Naive B cell (primary cell): ENCODE data around the gene PHTF2. TPM values are rescaled to one million over a fixed set of nuclear protein-coding genes. Genes with fewer than 3 reads are reported as not detected.
"Not testable (repeated sequence)": the region's sequence is repeated elsewhere in the genome, so short reads cannot be mapped to it uniquely, and the experiment has no call there.

Experiments used
- ATAC-seq, 2 donors: fragments of 150-1000 bp; cut with Tn5 transposase; 2 replicates each; pipeline ENCODE4 v1.10.0; 2021; ENCODE audit warnings: low read depth in 2 of 2, mild to moderate bottlenecking in 2 of 2, moderate library complexity in 2 of 2
- DNase-seq: peaks from one replicate; pipeline ENCODE4 v3.0.0; 2022
- H3K27ac Mint-ChIP-seq, 6 donors: one replicate each; pipeline ENCODE4 v1.8.0; 2020 to 2022; ENCODE audit warnings: mild to moderate bottlenecking in 6 of 6, mixed read lengths in 6 of 6, moderate library complexity in 5 of 6, inconsistent platforms in 2 of 6
- H3K27me3 Mint-ChIP-seq, 3 donors: one replicate each; pipeline ENCODE4 v1.8.0; 2021 to 2022; ENCODE audit warnings: mixed read lengths in 3 of 3, mild to moderate bottlenecking in 1 of 3
- H3K36me3 Mint-ChIP-seq, 2 donors: one replicate each; pipeline ENCODE4 v1.8.0; 2020 to 2022; ENCODE audit warnings: mixed read lengths in 2 of 2, inconsistent platforms in 1 of 2, mild to moderate bottlenecking in 1 of 2
- H3K4me1 Mint-ChIP-seq, 3 donors: one replicate each; pipeline ENCODE4 v1.8.0; 2020 to 2022; ENCODE audit warnings: mixed read lengths in 3 of 3, inconsistent platforms in 1 of 3, mild to moderate bottlenecking in 1 of 3, moderate library complexity in 1 of 3
- H3K4me3 Mint-ChIP-seq, 8 donors: one replicate each; pipeline ENCODE4 v1.8.0; 2020 to 2022; ENCODE audit warnings: mild to moderate bottlenecking in 8 of 8, mixed read lengths in 8 of 8, moderate library complexity in 8 of 8, inconsistent platforms in 2 of 8
- H3K9me3 Mint-ChIP-seq, 7 donors: one replicate each; pipeline ENCODE4 v1.8.0; 2020 to 2022; ENCODE audit warnings: mixed read lengths in 7 of 7, mild to moderate bottlenecking in 5 of 7, inconsistent platforms in 2 of 7, moderate library complexity in 1 of 7
- polyA plus RNA-seq, 6 donors: library from polyadenylated mRNA; unstranded; fragments of 300-500 nt; fragmentation: Illumina TruSeq; gene quantifications; one replicate each; pipeline ENCODE4 v1.2.3, GENCODE V29; 2021; ENCODE audit warnings: low read depth in 6 of 6

Gene PHTF2
- polyA plus RNA-seq, 6 donors from 2014 or later, result 14.7 to 34.0 (median 23.8) TPM

DNA sequence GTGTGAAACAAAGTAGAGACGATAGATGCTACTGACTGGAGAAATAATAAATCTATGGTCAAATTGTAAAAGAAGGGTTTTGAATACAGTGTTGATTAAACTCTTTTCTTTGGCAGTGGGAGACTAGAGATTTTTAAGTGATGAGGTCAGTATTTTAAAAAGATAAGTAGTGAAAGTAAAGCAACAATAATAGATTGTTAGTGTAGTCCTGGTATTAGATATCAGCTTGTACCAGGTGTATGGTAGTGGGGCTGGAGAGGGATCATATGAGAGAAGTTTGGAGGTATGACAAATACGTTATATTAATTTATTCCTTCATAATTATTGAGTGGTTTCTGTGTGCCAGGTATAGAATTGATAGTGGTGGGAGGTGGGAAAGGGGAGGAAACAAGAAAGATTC lies 25.2 kb downstream of the PHTF2 start:
- peak overlapping the region; percentile 74 to 94 (median 90) for H3K4me3 Mint-ChIP-seq
- H3K9me3 Mint-ChIP-seq, result peaks cover 9 to 75% (median 57%) of the 10 kb centered on the region in 7 donors
- no peak for DNase-seq
- H3K27me3 Mint-ChIP-seq, result no peaks in the 10 kb centered on the region
- H3K4me1 Mint-ChIP-seq, result peaks cover 52 to 88% (median 78%) of the 10 kb centered on the region in 3 donors
- peak; percentile 25 to 41 for ATAC-seq
- H3K36me3 Mint-ChIP-seq, result peaks cover 32 to 53% of the 10 kb centered on the region in 2 donors
- H3K27ac Mint-ChIP-seq, result peak overlapping the region; percentile 92 to 98 (median 96)

DNA sequence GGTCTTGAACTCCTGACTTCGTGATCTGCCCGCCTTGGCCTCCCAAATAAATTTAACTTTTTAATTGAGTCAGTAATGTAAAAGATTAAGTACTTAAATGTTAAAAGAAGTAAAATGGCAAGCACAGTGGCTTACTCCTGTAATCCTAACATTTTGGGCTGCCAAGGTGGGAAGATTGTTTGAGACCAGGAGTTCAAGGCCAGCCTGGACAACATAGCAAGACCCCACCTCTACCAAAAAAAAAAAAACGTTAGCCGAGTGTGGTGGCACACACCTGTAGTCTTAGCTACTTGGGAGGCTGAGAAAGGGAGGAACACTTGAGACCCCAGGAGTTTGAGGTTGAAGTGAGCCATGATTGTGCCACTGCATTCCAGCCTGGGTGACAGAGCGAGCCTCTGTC lies 26.1 kb downstream of the PHTF2 start:
- Mint-ChIP-seq H3K27ac (peak overlapping the region in 4 of 6 donors; percentile 66 to 98 (median 94)), H3K4me1 (peaks cover 46 to 87% (median 71%) of the 10 kb centered on the region in 3 donors), H3K36me3 (peaks cover 26 to 45% of the 10 kb centered on the region in 2 donors), H3K9me3 (peaks cover 9 to 66% (median 48%) of the 10 kb centered on the region in 7 donors), H3K27me3 (no peaks in the 10 kb centered on the region), H3K4me3 (peak overlapping the region in 4 of 8 donors; percentile 19 to 94 (median 72))
- ATAC-seq, result no peak
- DNase-seq, result no peak

GRCh38 chr7:77825131-77825530 lies 26.6 kb downstream of the PHTF2 start:
- Mint-ChIP-seq H3K27me3 (no peaks in the 10 kb centered on the region), H3K27ac (peak overlapping the region in 4 of 6 donors; percentile 66 to 92 (median 81)), H3K4me1 (peaks cover 43 to 87% (median 71%) of the 10 kb centered on the region in 3 donors), H3K36me3 (peaks cover 23 to 40% of the 10 kb centered on the region in 2 donors), H3K4me3 (peak overlapping the region in 6 of 8 donors; percentile 19 to 94 (median 54)), H3K9me3 (peaks cover 9 to 61% (median 44%) of the 10 kb centered on the region in 7 donors)
- DNase-seq (no peak), ATAC-seq (no peak)

DNA sequence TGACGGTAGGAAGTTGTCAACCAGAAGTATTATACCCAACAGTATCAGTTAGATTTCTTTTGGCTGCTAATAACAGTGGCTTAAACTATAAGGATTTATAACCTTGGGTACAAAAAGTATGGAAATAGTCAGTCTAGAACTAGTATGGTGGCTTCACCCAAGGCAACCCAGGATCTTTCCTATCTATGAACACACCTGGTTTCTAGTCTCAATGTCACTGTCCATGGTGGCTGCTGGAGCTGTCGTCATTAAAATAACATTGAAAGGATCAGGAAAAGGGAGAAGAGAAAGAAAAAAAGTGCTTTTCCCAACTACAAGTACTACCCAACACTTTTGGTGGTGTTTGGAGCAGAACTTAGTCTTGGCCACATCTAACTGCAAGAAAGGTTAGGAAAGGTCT lies 27.7 kb downstream of the PHTF2 start:
- Mint-ChIP-seq H3K27me3 (no peaks in the 10 kb centered on the region), H3K4me1 (peaks cover 48 to 90% (median 73%) of the 10 kb centered on the region in 3 donors), H3K4me3 (peak overlapping the region in 4 of 8 donors; percentile 22 to 43 (median 36))

GRCh38 chr7:77827999-77828398 lies 29.4 kb downstream of the PHTF2 start:
- ATAC-seq (no peak), DNase-seq (no peak)
- peaks cover 13 to 18% of the 10 kb centered on the region in 2 donors for H3K36me3 Mint-ChIP-seq
- peaks cover 55 to 87% (median 72%) of the 10 kb centered on the region in 3 donors for H3K4me1 Mint-ChIP-seq
- no peaks in the 10 kb centered on the region for H3K27me3 Mint-ChIP-seq
- H3K27ac Mint-ChIP-seq, result peak overlapping the region in 2 of 6 donors; percentile 24 to 92
- peak overlapping the region in 6 of 8 donors; percentile 15 to 61 (median 41) for H3K4me3 Mint-ChIP-seq
- peaks cover 0 to 37% (median 24%) of the 10 kb centered on the region in 7 donors for H3K9me3 Mint-ChIP-seq

More for the DNA sequence above, 27.7 kb downstream of the PHTF2 start:
- DNase-seq (no peak), ATAC-seq (no peak)
- Mint-ChIP-seq H3K36me3 (peaks cover 13 to 28% of the 10 kb centered on the region in 2 donors), H3K9me3 (peaks cover 4 to 50% (median 32%) of the 10 kb centered on the region in 7 donors), H3K27ac (peak overlapping the region in 2 of 6 donors; percentile 47 to 92)

DNA sequence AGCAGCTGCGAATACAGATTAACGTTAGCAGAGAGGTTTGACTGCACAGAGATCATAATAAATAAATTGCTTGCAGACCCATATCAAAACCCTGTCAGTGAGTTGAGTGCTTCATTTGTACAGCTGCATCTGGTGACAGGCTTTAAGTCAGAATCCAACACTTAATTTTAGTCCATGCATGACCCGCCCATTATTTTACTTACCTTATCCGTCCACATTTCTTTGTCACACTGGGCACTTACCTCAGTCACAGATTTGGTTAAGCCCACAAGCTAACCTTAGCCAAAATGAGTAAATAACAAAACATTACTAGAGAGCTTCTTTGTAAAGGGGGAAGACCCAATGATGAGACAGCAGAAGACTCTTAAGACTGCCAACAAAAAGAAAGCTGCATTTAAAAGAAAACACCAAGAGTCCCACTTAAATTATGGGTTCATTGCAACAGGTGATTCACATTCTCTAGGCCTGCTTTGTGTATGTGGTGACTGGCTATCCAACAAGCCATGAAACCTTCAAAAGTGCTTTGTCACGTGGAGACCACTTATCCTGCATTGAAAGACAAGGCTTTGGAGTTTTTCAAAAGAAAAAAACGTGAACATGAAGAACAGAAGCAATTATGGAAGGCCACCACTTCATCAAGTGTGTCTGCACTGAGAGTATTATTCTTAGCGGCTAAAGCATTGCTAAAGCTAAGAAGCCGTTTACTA lies 32.2 kb downstream of the PHTF2 start:
- peaks cover 0 to 13% (median 10%) of the 10 kb centered on the region in 7 donors for H3K9me3 Mint-ChIP-seq
- H3K4me1 Mint-ChIP-seq, result peaks cover 46 to 82% (median 64%) of the 10 kb centered on the region in 3 donors
- peak overlapping the region in 3 of 8 donors; percentile 3 to 40 (median 7) for H3K4me3 Mint-ChIP-seq
- ATAC-seq, result no peak
- no peak for DNase-seq
- no peaks in the 10 kb centered on the region for H3K27me3 Mint-ChIP-seq
- peaks cover 8 to 9% of the 10 kb centered on the region in 2 donors for H3K36me3 Mint-ChIP-seq
- peak overlapping the region in 5 of 6 donors; percentile 43 to 89 (median 74) for H3K27ac Mint-ChIP-seq

- H3K9me3 Mint-ChIP-seq, result peaks cover 0 to 6% (median 6%) of the 10 kb centered on the region in 7 donors
- peaks cover 47 to 81% (median 68%) of the 10 kb centered on the region in 3 donors for H3K4me1 Mint-ChIP-seq
- DNase-seq (no peak), ATAC-seq (peak in 1 of 2 donors; percentile 27)
- H3K4me3 Mint-ChIP-seq, result peak overlapping the region in 1 of 8 donors; percentile 1
- peak overlapping the region; percentile 6 to 75 (median 32) for H3K27ac Mint-ChIP-seq
- peaks cover 4 to 5% of the 10 kb centered on the region in 2 donors for H3K36me3 Mint-ChIP-seq
- no peaks in the 10 kb centered on the region for H3K27me3 Mint-ChIP-seq
Observed at GRCh38 chr7:77831481-77831880, 32.9 kb downstream of the PHTF2 start.

GRCh38 chr7:77831953-77832352 lies 33.4 kb downstream of the PHTF2 start:
- Mint-ChIP-seq H3K4me1 (peaks cover 42 to 79% (median 65%) of the 10 kb centered on the region in 3 donors), H3K4me3 (peak overlapping the region in 1 of 8 donors; percentile 1)

GRCh38 chr7:77833136-77833535 lies 34.6 kb downstream of the PHTF2 start:
- H3K36me3 Mint-ChIP-seq, result no peaks in the 10 kb centered on the region
- ATAC-seq (no peak), DNase-seq (no peak)
- H3K4me1 Mint-ChIP-seq, result peaks cover 46 to 76% (median 61%) of the 10 kb centered on the region in 3 donors
- no peaks in the 10 kb centered on the region for H3K27me3 Mint-ChIP-seq
- H3K27ac Mint-ChIP-seq, result peak overlapping the region in 3 of 6 donors; percentile 8 to 79 (median 69)
- peaks cover 0 to 4% (median 0%) of the 10 kb centered on the region in 7 donors for H3K9me3 Mint-ChIP-seq
- H3K4me3 Mint-ChIP-seq, result peak overlapping the region in 2 of 8 donors; percentile 37 to 56

More at GRCh38 chr7:77831953-77832352, 33.4 kb downstream of the PHTF2 start:
- ATAC-seq, result no peak
- H3K27me3 Mint-ChIP-seq, result no peaks in the 10 kb centered on the region
- peaks cover 0 to 4% (median 1%) of the 10 kb centered on the region in 7 donors for H3K9me3 Mint-ChIP-seq
- peak overlapping the region in 4 of 6 donors; percentile 31 to 75 (median 52) for H3K27ac Mint-ChIP-seq
- peaks cover 0 to under 1% of the 10 kb centered on the region in 2 donors for H3K36me3 Mint-ChIP-seq
- DNase-seq, result no peak

DNA sequence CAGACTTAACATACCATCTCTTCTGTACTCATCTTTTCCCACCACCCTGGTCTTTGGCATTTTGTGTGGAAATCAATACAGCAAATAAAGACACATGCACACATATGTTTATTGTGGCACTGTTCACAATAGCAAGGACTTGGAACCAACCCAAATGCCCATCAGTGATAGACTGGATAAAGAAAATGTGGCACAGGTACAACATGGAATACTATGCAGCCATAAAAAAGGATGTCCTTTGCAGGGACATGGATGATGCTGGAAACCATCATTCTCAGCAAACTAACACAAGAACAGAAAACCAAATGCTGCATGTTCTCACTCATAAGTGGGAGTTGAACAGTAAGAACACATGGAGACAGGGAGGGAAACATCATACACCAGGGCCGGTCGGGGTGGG lies 37.9 kb downstream of the PHTF2 start:
- Mint-ChIP-seq H3K4me1 (peaks cover 40 to 66% (median 48%) of the 10 kb centered on the region in 3 donors), H3K27ac (peak overlapping the region in 1 of 6 donors; percentile 75)
- H3K9me3 Mint-ChIP-seq, H3K36me3 Mint-ChIP-seq, DNase-seq, H3K27me3 Mint-ChIP-seq, ATAC-seq, H3K4me3 Mint-ChIP-seq: not testable (repeated sequence)

DNA sequence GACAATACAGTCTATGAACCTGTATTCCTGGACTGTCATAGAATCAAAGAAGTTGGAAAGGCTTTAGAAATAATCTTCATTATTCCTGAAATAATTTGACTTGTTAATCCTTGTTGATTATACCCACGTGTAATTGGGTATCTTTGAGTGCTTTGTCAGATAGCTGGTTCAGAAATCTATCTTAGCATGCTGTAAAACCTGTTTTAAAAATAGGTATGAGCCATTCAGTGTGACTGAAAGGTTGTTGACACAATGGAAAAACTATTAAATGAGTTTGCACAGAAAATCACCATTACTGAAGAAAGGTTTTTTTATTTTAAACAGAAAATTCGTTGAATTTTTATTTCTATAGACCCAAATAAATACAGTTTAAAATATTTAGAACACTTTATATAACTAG lies 38.7 kb downstream of the PHTF2 start:
- Mint-ChIP-seq H3K27ac (peak overlapping the region in 1 of 6 donors; percentile 81), H3K27me3 (no peaks in the 10 kb centered on the region), H3K9me3 (peaks cover 0 to 4% (median 0%) of the 10 kb centered on the region in 7 donors), H3K36me3 (no peaks in the 10 kb centered on the region), H3K4me3 (no peak overlapping the region), H3K4me1 (peaks cover 31 to 59% (median 43%) of the 10 kb centered on the region in 3 donors)
- ATAC-seq (no peak), DNase-seq (no peak)

GRCh38 chr7:77837966-77838365 lies 39.4 kb downstream of the PHTF2 start:
- Mint-ChIP-seq H3K4me1 (peaks cover 27 to 57% (median 40%) of the 10 kb centered on the region in 3 donors), H3K27ac (peak overlapping the region in 3 of 6 donors; percentile 48 to 81 (median 73)), H3K36me3 (no peaks in the 10 kb centered on the region)

DNA sequence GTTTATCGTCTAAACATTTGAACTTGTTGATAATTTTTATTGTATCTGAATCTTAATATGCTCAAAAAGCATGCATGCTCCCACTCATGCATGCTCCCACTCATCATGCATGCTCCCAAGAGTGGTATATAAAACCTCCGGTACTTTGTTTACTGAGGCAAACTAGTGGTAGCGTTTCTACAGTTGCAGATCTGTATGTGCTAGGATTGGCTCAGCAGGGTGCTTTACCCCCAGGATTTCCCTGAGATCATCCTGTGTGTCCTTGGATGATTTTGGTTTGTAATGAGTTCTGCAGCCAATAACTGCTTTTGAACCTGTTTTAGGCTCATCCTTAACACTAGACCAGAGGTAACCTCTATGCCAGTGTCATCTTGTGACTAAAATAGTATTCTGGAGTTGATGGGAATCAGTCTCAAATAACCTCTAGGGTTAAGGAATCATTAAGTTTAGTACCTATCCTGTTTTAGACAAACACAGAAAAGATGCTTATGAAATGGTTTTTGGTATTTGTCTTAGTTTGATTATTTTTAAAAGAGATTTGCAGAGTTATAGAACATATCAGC lies 40.4 kb downstream of the PHTF2 start:
- peaks cover 25 to 55% (median 41%) of the 10 kb centered on the region in 3 donors for H3K4me1 Mint-ChIP-seq
- no peak for DNase-seq
- H3K9me3 Mint-ChIP-seq, result peaks cover 0 to 4% (median 0%) of the 10 kb centered on the region in 7 donors
- peak overlapping the region in 1 of 8 donors; percentile 24 for H3K4me3 Mint-ChIP-seq
- H3K27ac Mint-ChIP-seq, result peak overlapping the region in 2 of 6 donors; percentile 19 to 82
- no peak for ATAC-seq
- no peaks in the 10 kb centered on the region for H3K36me3 Mint-ChIP-seq
- H3K27me3 Mint-ChIP-seq, result no peaks in the 10 kb centered on the region

More at GRCh38 chr7:77837966-77838365, 39.4 kb downstream of the PHTF2 start:
- ATAC-seq (no peak), DNase-seq (no peak)
- peak overlapping the region in 3 of 8 donors; percentile 5 to 12 (median 11) for H3K4me3 Mint-ChIP-seq
- no peaks in the 10 kb centered on the region for H3K27me3 Mint-ChIP-seq
- H3K9me3 Mint-ChIP-seq, result peaks cover 0 to 4% (median 0%) of the 10 kb centered on the region in 7 donors
